Mesothelial cell of epicardium (in vitro differentiated cells): ENCODE measurements around the gene C5orf24. TPM values are rescaled to one million over a fixed set of nuclear protein-coding genes. Genes with fewer than 3 reads are reported as not detected.

ENCODE experiments used
- DNase-seq, 2 experiments: peaks; one replicate each; pipeline ENCODE4 v3.0.0; 2021; ENCODE audit warnings: low spot score in 2 of 2; ENCODE audit not compliant: unreplicated experiment in 2 of 2
- H3K27ac Mint-ChIP-seq: 2 replicates; pipeline ENCODE4 v1.8.0; 2021; ENCODE audit warnings: mixed read lengths
- H3K27me3 Mint-ChIP-seq: 2 replicates; pipeline ENCODE4 v1.8.0; 2021; ENCODE audit warnings: low read depth, mixed read lengths
- H3K36me3 Mint-ChIP-seq: 2 replicates; pipeline ENCODE4 v1.8.0; 2021; ENCODE audit warnings: mixed read lengths
- H3K4me1 Mint-ChIP-seq: 2 replicates; pipeline ENCODE4 v1.8.0; 2021; ENCODE audit warnings: mixed read lengths
- H3K4me3 Mint-ChIP-seq: 2 replicates; pipeline ENCODE4 v1.8.0; 2021; ENCODE audit warnings: mild to moderate bottlenecking, moderate library complexity, mixed read lengths
- H3K9me3 Mint-ChIP-seq: 2 replicates; pipeline ENCODE4 v1.8.0; 2021; ENCODE audit warnings: mixed read lengths
- CTCF ChIP-seq: fragments of 200-600 bp; sonication (generic); IDR thresholded peaks from one replicate; pipeline ENCODE4 v1.5.0; 2021; ENCODE audit warnings: antibody characterized with exemption; ENCODE audit not compliant: unreplicated experiment
- total RNA-seq: library from RNA; stranded (reverse); gene quantifications from 3 replicates; pipeline ENCODE4 v1.2.1, GENCODE V29; 2021

The C5orf24 gene
- total RNA-seq, 1 donor from 2014 or later = 85.4 TPM

DNA sequence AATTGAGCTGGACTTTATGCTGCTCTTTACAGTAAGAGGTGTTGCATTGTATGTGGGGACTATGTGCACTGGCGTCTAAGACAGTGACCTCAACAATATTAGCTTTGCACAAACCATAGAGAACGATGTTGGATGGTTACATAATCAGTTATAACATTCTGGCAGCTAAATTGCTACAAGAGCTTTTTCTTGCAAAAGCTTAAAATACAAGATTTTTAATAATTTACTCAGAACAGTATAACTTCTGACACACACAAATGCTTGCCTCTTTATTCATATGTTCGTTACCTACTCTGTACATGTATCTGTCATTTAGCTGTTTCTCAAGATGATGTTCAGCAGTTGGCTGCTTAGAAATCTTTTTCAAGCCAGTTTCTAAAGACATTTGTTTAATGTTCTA, 11.6 kb downstream of the C5orf24 start:
- no peaks in the 10 kb centered on the region for H3K27me3 Mint-ChIP-seq
- H3K36me3 Mint-ChIP-seq = peaks cover 23% of the 10 kb centered on the region
- no peaks in the 10 kb centered on the region for H3K9me3 Mint-ChIP-seq
- H3K4me1 Mint-ChIP-seq = no peaks in the 10 kb centered on the region
- H3K27ac Mint-ChIP-seq = no peak overlapping the region
- DNase-seq = no peak
- H3K4me3 Mint-ChIP-seq = no peak overlapping the region
- TF ChIP-seq CTCF = no peak

DNA sequence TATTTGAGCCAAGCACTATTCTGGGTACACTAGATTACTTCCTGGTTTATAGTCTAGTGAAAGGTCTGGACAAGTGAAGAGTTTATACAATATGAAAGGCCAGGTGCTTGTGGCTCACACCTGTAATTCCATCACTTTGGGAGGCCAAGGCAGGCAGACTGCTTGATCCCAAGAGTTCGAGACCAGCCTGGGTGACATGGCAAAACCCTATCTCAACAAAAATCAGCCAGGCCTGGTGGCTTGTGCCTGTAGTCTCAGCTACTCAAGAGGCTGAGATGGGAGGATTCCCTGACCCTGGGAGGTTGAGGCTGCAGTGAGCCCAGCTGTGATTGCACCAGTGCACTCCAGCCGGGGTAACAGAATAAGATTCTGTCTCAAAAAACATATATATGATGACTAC, 18.9 kb downstream of the C5orf24 start:
- no peaks in the 10 kb centered on the region for H3K27me3 Mint-ChIP-seq
- peaks cover 12% of the 10 kb centered on the region for H3K36me3 Mint-ChIP-seq
- H3K4me3 Mint-ChIP-seq = no peak overlapping the region
- H3K27ac Mint-ChIP-seq = no peak overlapping the region
- no peaks in the 10 kb centered on the region for H3K9me3 Mint-ChIP-seq
- no peaks in the 10 kb centered on the region for H3K4me1 Mint-ChIP-seq
- DNase-seq = no peak
- TF ChIP-seq CTCF = no peak

DNA sequence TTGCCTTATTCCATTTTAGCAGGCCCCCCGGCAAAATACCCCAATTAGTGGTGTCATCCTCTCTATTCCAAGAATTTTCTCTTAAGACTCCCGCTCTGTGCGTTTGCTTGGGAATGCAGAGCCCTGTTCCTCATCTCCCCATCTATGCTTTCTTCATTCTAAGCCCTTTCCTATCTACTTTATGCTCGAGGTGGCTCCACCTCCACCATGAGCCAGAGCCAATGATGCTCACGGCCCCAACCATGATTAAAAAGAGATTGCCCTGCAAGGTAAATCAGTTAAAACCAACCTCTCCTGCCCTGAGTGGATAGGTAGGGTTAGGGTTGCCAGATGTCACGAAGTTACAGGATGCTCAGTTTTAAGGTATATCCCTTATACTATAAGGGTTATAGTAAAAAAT, 27.7 kb downstream of the C5orf24 start:
- TF ChIP-seq CTCF = no peak
- Mint-ChIP-seq H3K27ac (peak overlapping the region; percentile 40), H3K4me3 (peak overlapping the region; percentile 24), H3K36me3 (peaks cover 5% of the 10 kb centered on the region), H3K4me1 (peaks cover 13% of the 10 kb centered on the region), H3K27me3 (no peaks in the 10 kb centered on the region), H3K9me3 (no peaks in the 10 kb centered on the region)
- no peak for DNase-seq

DNA sequence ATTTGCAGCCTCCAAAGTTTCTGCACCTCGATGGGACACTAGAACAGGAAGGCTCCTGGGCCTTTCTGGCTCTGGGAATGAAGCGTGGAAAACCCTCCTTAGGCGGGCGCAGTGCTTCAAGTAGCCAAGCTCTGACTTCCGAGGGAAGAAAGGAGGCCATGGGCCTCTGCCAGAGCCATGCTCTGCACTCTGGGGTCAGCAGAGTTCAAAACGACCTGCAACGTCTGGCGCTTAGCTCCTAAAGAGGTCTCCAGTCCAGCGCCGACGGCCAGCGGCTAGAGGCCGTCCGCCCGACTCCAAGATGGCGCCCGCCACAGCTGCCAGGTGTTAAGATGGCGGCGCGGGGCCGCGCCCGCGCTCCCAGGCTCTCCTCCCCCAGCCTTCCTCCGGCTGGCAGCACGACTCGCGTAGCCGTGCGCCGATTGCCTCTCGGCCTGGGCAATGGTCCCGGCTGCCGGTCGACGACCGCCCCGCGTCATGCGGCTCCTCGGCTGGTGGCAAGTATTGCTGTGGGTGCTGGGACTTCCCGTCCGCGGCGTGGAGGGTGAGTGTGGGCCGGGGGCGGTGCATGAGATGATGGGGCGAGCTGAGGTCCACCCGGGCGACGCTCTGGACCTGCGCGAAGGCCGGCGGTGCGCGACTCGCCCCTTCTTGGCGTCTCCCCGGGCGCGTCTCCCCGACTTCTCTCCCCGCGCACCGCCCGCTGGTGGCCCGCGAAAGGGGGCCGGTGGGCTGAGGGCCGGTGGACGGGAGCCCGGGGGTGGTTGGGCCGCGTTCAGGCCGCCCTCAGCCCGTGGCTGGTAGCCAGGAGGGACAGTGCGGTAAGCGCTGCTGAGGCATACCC, 28.4 kb downstream of the C5orf24 start, which contains the start of gene TXNDC15:
Gene TXNDC15 (plus strand): TSS at position 385 of the 844 bp plus-strand sequence. CDS start 57 bp downstream, at position 442.
- DNase-seq = peak; percentile 68 to 87
- Mint-ChIP-seq H3K36me3 (peaks cover 5% of the 10 kb centered on the region), H3K4me1 (peaks cover 13% of the 10 kb centered on the region), H3K27ac (peak within 1 kb of the TSS; percentile 97), H3K27me3 (no peaks in the 10 kb centered on the region), H3K4me3 (peak within 1 kb of the TSS; percentile 94), H3K9me3 (no peaks in the 10 kb centered on the region)
- no peak for TF ChIP-seq CTCF

DNA sequence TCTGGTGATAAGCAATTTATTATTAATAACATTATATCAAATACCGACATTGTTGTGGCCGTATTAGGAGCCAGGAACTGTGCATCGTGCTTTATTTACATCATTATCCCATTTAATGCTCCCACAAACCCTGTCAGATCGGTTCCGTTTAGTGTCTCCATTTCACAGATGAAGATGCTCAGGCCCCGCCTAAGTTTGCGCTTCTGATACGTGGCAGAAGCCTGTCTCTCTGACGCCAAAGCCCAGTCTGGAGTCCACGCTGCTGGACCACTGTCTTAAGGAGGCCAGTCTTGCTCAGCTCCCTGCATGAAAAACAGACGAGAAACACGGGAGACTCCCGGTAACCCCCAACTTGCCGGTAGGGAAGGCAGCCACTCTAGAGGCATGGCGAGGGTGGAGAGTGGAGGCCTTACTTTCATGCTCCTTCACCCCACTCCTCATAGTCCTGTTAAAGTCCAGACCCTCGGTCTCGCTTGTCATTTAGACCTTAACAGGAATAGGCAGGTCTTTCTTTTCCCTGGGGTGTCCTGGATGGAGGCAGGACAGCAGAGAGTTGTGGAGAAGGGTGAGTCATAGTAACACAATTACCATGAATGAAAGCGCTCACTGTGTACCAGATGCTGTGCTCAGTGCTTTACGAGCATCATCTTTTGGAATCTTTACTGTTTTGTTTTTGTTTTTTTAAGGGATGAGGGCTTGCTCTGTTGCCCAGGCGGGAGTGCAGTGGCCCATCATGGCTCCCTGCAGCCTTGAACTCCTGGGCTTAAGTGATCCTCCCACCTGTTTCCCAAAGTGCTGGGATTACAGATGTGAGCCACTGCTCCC, 29.3 kb downstream of the C5orf24 start:
- TF ChIP-seq CTCF = no peak
- Mint-ChIP-seq H3K4me1 (peaks cover 13% of the 10 kb centered on the region), H3K9me3 (no peaks in the 10 kb centered on the region), H3K27me3 (no peaks in the 10 kb centered on the region), H3K4me3 (peak overlapping the region; percentile 94), H3K36me3 (peaks cover 5% of the 10 kb centered on the region), H3K27ac (peak overlapping the region; percentile 97)
- DNase-seq = peak in 1 of 2 experiments; percentile 43
